Activated naive CD4-positive, alpha-beta T cell treated with anti-CD3 and anti-CD28 coated beads, Interleukin-2, amount 50 U/mL, for 16 hours (primary cell): ENCODE results near the gene S100B.
A peak's percentile ranks its signal among the peaks of the same experiment; 100 is the strongest.
"Not testable (repeated sequence)": the region's sequence is repeated elsewhere in the genome, so short reads cannot be mapped to it uniquely, and the experiment has no call there.

Experiments
- DNase-seq: peaks from one replicate; pipeline ENCODE4 v3.0.0-alpha.2; 2020

S100B gene

GRCh38 chr21:46604975-46605766 is at the start of gene S100B:
Gene S100B (minus strand): TSS chr21:46605082. CDS start chr21:46602415, 2,667 bp downstream.
- no peak for DNase-seq

DNA sequence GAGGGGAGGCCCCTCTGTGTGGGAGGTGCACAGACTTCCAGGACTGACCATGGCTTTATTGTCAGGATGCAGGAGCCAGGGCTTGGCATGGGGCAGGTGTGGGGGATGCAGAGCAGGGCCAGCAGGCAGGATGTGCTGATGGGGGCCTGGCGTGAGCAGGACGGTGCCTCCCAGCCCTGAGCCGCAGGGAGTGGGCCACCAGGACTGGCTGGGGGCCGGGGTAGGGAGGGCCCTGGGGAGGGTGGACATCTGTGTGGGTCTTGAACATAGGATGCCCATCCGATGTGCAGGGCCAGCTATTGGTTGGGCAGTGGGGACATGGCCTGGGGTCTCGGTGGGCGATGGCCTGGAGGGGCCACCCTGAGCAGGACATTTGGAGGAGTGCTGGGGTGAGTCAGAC is 46.2 kb upstream of the S100B start:
- DNase-seq, result no peak

- DNase-seq, result no peak
Measured at GRCh38 chr21:46650476-46651098, 45.7 kb upstream of the S100B start.

DNA sequence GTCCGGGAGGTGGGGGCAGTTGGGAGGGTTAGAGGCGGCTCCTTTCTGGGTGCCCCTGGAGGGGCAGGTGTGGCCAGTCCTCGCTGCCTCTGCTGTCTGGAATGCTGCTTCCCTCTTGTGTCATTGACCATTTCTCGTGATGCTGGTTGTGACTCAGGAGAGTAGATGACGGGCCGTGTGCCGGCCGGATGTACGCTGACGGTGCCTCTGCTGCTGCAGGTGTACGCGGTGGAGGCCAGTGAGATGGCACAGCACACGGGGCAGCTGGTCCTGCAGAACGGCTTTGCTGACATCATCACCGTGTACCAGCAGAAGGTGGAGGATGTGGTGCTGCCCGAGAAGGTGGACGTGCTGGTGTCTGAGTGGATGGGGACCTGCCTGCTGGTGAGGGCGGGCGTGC is 44.5 kb upstream of the S100B start:
- DNase-seq, result no peak

GRCh38 chr21:46648539-46648938 is 43.7 kb upstream of the S100B start:
- DNase-seq, result no peak

DNA sequence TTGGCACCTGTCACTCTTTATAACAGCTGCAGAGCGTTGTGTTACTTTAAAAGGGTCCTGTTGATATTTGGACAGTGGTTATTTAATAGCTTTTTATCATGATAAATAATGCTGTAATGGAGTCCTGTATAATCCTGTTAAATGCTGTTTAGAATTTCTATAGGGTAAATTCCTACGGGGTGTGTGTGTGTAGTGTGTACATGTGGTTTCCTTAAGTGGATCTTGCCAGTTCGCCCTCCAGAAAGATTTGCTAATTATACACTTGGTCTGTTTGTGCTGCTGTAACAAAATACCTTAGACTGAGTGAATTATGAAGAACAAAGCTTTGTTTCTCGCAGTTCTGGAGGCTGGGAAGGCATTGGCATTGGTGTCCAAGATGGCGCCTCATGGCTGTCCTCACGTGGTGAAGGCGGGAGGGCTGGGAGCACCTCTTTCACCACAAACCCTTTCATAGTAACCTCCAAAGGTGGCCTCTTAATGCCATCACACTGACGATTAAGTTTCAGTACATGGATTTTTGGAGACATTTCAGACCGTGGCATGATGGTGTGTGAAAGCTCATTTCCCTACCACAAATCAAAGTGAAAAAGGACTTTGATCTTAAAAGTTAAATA is 41.8 kb upstream of the S100B start:
- DNase-seq, result no peak

- no peak for DNase-seq
Measured at GRCh38 chr21:46645840-46646239, 41.0 kb upstream of the S100B start.

GRCh38 chr21:46643379-46644177 is 38.7 kb upstream of the S100B start:
- DNase-seq, result no peak

DNA sequence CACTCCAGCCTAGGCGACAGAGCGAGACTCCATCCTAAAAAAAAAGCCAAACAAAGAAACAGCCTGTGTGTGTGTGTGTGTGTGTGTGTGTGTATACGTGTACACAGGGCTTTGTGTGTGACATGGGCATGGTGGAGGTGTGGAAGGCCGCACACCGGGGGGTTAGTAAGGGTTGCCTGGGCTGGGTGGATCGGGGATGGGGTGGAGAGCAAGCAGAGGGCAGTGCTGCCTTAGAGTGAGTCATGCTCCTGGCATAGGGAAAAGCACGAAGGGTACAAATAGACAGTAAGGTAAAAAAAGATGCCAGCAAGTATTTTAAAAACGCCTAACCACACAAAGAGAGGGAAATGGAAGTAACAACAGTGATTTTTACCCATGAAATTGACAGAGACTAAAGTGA is 36.8 kb upstream of the S100B start:
- DNase-seq, result no peak

DNA sequence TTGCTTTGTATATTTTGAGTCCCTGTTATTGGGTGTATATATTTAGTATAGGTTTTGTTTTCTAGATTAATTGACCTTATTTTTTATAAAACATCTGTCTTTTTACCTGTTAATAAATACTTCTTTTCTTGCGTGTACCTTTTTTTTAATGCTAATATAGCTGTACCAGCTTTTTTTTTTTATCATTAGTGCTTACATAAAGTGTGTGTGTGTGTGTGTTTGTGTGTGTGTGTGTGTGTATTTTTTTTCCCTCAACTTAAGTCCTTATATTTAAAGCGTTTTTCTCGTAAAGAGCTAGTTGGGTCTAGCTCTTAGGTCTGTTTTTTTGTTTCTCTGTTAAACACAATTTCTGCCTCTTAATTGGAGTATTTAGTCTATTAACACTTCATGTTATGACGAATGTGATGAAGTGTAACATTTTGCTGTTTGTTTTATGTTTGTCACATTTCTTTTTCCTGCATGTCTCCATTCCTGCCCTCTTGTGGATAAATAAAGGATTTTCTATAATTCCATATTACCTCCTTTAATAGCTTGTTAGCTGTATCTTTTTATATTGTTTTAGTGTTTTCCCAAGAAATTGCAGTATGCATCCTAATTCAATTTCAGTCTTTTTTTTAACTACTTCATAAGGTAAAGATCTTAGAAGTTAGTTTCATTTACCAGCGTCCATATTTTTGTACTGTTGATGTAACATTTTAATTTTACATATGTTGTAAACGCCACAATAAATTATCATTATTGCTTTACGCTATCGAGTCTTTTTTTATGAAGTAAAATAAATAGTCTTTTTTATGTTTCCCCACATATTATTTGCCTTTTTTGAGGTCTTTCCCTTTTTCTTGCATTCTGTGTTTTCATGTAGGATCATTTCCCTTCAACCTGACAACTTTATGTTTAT is 34.9 kb upstream of the S100B start:
- DNase-seq, result no peak

DNA sequence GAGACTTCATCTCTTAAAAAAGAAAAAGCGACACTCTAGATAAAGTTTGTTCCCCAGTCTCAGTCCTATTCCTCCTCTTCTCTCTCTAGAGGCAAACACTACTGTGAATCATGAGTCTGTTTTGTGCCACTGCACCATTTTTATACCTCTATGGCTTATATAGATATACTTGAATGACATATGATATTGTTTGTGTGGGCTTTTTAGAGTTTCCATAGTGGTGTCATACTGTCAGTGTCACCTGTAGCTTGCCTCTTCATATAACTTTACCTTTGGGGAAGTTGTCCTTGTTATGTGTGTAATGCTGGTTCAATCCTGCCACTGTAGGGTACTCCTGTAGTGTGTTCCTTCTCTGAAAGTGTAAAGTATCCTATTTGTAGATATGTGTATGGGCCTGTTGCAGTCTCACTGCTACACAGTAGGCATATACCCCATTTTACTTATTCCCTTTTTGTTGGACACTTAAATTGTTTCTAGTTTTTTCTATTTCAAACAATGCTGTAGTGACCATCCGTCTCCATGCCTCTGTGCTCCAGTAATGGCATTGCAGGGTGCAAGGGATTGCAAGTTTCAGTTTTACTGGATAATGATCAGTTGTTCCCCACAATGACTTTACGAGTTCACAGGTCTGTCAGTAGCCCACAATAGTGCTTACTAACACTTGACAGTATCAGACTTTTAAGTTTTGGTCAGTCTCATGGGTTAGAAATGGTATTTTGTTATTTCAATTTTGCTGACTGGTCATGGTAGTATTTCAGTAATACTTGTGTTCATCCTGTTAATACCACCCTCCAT is 33.3 kb upstream of the S100B start:
- DNase-seq, result no peak

DNA sequence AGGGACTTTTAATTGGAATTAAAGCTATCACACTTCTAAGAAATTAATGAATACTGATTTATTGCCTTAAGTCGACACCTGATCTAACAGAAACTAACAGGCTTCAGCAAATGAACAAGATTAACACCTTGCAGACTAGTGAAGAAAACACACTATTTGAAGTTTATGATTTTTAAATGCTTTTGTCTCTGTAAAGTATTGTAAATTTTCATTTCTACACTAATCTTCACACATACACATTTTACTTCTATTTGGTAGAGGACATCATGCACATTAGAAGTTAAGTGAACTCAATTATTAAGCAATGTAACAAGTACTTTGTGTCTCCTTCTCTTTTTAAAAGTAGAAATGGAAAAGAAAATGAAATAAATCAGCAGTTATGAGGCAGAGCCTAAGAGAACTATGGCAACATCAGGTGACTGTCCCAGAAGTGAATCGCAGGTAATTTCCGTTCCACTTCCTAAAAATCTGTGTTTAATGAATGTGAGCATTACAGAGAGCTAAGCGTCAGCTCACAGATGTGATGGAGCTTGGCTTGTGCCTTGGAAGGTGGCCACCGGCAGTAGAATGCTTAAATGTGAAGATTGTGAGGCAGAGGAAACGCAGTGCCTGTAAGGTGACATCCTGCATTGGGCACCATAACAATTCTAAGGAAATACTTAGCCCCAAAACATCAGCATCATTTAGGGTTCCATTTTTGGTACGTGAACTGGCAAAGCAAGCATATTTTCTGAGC is 31.8 kb upstream of the S100B start:
- DNase-seq, result no peak

DNA sequence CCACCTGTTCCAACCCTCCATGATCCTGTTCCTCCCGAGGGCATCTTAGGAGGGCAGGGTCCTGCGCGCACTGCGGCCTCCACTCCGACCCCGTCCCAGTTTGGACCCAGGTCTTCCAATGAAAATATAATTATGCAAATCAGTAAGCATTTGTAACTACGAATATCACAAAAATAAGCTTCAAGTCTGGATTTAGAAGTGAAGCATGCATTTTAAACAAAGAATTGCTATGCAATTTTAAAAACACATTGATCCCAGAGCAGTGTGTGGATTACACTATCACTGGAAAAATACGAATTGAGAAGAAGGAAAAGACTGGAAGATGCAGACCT is 31.3 kb upstream of the S100B start:
- no peak for DNase-seq

- DNase-seq, result peak; percentile 97
Measured at GRCh38 chr21:46635324-46636180, 30.7 kb upstream of the S100B start, which contains the start of gene PRMT2. Gene PRMT2 (plus strand): TSS chr21:46635674. CDS start chr21:46636952, 1,278 bp downstream.

DNA sequence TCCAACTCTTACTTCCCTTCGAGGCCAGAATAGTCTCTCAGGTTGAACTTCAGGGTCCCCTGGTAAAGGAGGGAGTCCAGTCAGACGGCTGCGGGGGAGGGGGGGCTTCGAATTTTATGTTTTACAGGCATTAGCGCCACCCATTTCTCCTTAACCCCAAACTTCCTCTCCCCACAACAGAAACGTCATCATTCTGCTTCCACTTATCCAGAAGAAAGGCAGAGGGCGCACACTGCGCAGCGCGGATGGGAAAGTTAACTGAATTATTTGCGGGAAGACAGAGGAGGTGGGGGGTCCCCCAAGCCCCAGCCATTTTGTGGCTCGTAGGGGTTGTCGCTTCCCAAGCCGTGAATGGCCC is 30.1 kb upstream of the S100B start:
- DNase-seq, result no peak

DNA sequence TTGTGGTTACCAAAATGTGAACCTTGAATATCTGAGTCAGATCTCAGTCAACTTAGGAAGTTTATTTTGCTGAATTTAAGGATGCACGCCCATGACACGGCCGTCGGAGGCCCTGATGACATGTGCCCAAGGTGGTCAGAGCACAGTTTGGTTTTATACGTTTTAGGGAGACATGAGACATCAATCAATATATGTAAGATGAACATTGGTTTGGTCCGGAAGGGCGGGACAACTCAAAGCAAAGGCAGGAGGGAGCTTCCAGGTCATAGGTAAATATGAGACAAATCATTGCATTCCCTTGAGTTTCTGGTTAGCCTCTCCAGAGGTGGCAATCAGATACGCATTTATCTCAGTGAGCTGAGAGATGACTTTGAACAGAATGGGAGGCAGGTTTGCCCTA is 29.5 kb upstream of the S100B start:
- DNase-seq, result no peak

DNA sequence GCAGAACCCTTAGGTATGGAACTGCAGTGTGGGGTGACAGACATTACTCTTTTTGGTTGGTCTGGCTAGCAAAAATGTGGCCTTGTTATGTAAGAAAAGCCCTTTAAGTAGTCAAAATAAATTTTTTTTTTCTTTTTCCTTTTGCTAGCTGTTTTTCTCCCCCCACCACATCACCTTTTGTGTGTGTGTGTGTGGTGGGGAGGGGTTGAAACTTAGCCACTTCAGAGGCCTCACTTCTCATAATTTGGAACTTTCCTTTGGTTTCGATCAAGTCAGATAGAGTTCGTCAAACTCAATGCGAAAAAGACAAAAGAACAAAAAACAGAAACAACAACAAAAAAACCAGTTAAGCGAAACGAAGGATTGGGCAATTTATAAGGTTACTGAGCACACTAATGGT is 28.7 kb upstream of the S100B start:
- DNase-seq, result no peak

GRCh38 chr21:46630915-46631314 is 26.0 kb upstream of the S100B start:
- not testable (repeated sequence) for DNase-seq

GRCh38 chr21:46628868-46629267 is 24.0 kb upstream of the S100B start:
- no peak for DNase-seq

DNA sequence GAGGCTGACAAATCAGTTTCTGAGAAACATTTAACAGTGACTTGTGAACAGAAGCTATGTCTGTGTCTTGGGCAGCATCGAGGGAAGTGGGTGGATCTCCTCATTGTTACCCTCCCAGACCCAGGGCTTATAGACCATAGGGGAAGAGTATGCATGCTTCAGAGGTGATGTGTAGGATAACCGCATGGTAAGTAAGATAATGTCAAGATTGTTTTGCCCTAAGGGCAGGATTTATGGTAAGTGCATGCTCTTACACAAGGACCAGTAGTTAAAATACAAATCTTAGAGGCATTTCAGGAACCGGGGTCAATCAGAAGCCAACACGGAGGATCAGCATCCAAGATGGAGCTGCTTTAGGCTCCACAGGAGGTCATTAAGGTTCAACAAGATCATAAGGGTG is 22.8 kb upstream of the S100B start:
- no peak for DNase-seq
